HG03175 (cell line): ENCODE measurements around the gene B9D1.

ENCODE experiments used
- ATAC-seq: cut with Tn5 transposase; IDR thresholded peaks from one replicate; pipeline ENCODE4 v1.9.1; 2021; ENCODE audit warnings: mild to moderate bottlenecking, moderate library complexity; ENCODE audit not compliant: unreplicated experiment

The B9D1 gene

GRCh38 chr17:19362277-19363113 lies at the start of gene B9D1:
TSS of gene B9D1 (minus strand) at chr17:19362723. CDS start at chr17:19362569, 154 bp downstream.
- ATAC-seq: peak; percentile 82

- ATAC-seq: no peak
Measured at GRCh38 chr17:19411631-19412030, 49.1 kb upstream of the B9D1 start.

- ATAC-seq: no peak
Measured at GRCh38 chr17:19410875-19411620, 48.5 kb upstream of the B9D1 start, which contains the start of gene RNF112. TSS of gene RNF112 (plus strand) at chr17:19411232. CDS start at chr17:19411409, 177 bp downstream.

GRCh38 chr17:19410091-19410490 lies 47.6 kb upstream of the B9D1 start:
- ATAC-seq: no peak

- ATAC-seq: no peak
Measured at GRCh38 chr17:19409509-19409908, 47.0 kb upstream of the B9D1 start.

GRCh38 chr17:19409066-19409465 lies 46.5 kb upstream of the B9D1 start:
- no peak for ATAC-seq

- no peak for ATAC-seq
Measured at GRCh38 chr17:19408346-19408710, 45.8 kb upstream of the B9D1 start.

GRCh38 chr17:19407601-19408345 lies 45.2 kb upstream of the B9D1 start:
- ATAC-seq: no peak

- no peak for ATAC-seq
Measured at GRCh38 chr17:19405114-19405513, 42.6 kb upstream of the B9D1 start.

- no peak for ATAC-seq
Measured at GRCh38 chr17:19404264-19404663, 41.7 kb upstream of the B9D1 start.

GRCh38 chr17:19403021-19403420 lies 40.5 kb upstream of the B9D1 start:
- no peak for ATAC-seq

- ATAC-seq: no peak
Measured at GRCh38 chr17:19402171-19402570, 39.6 kb upstream of the B9D1 start.

- ATAC-seq: no peak
Measured at GRCh38 chr17:19401321-19402010, 38.9 kb upstream of the B9D1 start.

GRCh38 chr17:19399750-19400450 lies 37.4 kb upstream of the B9D1 start:
- no peak for ATAC-seq

- ATAC-seq: no peak
Measured at GRCh38 chr17:19398301-19399181, 36.0 kb upstream of the B9D1 start.

- ATAC-seq: no peak
Measured at GRCh38 chr17:19397556-19398041, 35.1 kb upstream of the B9D1 start.

GRCh38 chr17:19392303-19392702 lies 29.8 kb upstream of the B9D1 start:
- no peak for ATAC-seq

- no peak for ATAC-seq
Measured at GRCh38 chr17:19391432-19391831, 28.9 kb upstream of the B9D1 start.

GRCh38 chr17:19390951-19391350 lies 28.4 kb upstream of the B9D1 start:
- ATAC-seq: no peak
